K562 (cell line): ENCODE results near the gene DDHD1. TPM values are rescaled to one million over a fixed set of nuclear protein-coding genes. Genes with fewer than 3 reads are reported as not detected.

Experiments used
- ATAC-seq: fragments of 200-7000 bp; cut with Tn5 transposase; 3 replicates; pipeline ENCODE4 v1.9.1; 2020; ENCODE audit warnings: moderate library complexity
- BruUV-seq: library from RNA; stranded (reverse); fragments of 400-500 nt; replicated peaks from 2 replicates; lab custom pipeline; 2021; lab: Mats Ljungman, UMichigan
- CTCF ChIA-PET: fragments of 300-600 bp; formaldehyde crosslinking; extraction: SDS; loops from one replicate; lab custom pipeline; 2021; ENCODE audit warnings: low intra/inter-chr PET ratio; lab: Yijun Ruan, JAX
- POLR2A ChIA-PET: fragments of 300-600, 350-650 bp; sonication (Branson Sonifier 250); formaldehyde crosslinking; extraction: SDS; loops from one replicate; lab custom pipeline; 2021; ENCODE audit warnings: antibody characterized with exemption, inconsistent platforms; lab: Yijun Ruan, JAX
- DNase-seq, 4 experiments: peaks; one replicate each; pipeline versions ENCODE4 v3.0.0 to v3.0.0-alpha.2; 2011 to 2018; ENCODE audit warnings: low spot score in 3 of 4, mixed read lengths in 3 of 4; ENCODE audit errors: extremely low read depth in 1 of 4
- FAIRE-seq: peaks from 2 replicates; lab custom pipeline; 2011; peaks lifted over from hg19 to GRCh38; lab: Jason Lieb, UNC
- H2AFZ ChIP-seq: 2 replicates; pipeline ENCODE4 v1.6.0; 2011; ENCODE audit warnings: low read depth, low read length, control low read depth, inconsistent platforms
- H3K27ac ChIP-seq: fragments of 200-600 bp; 3 replicates; pipeline ENCODE4 v1.8.0; 2011; ENCODE audit warnings: low read depth, mild to moderate bottlenecking, control low read depth, inconsistent platforms, low read length, moderate library complexity, mixed read lengths; ENCODE audit errors: extremely low read depth
- H3K27me3 ChIP-seq, 2 experiments: fragments of 300-600 bp in 1 of 2; 2 replicates in 1 of 2; 3 replicates in 1 of 2; pipeline versions ENCODE4 v1.6.0 to v1.8.0; 2011; ENCODE audit warnings: inconsistent platforms in 2 of 2, low read length in 2 of 2, mild to moderate bottlenecking in 1 of 2, mixed read lengths in 1 of 2, moderate library complexity in 1 of 2; ENCODE audit not compliant: control insufficient read depth in 2 of 2, insufficient read depth in 2 of 2
- H3K36me3 ChIP-seq: fragments of 300-600 bp; 3 replicates; pipeline ENCODE4 v1.8.0; 2011; ENCODE audit warnings: mild to moderate bottlenecking, low read length, inconsistent platforms; ENCODE audit not compliant: control insufficient read depth, insufficient read depth
- H3K4me1 ChIP-seq, 2 experiments: fragments of 200-600 bp in 1 of 2; replicated peaks in 1 of 2; 2 replicates in 1 of 2; 3 replicates in 1 of 2; pipeline versions ENCODE4 v1.5.1 to v1.8.0; 2011; ENCODE audit warnings: inconsistent platforms in 2 of 2, low read length in 2 of 2, mild to moderate bottlenecking in 1 of 2, mixed read lengths in 1 of 2, moderate library complexity in 1 of 2; ENCODE audit not compliant: control insufficient read depth in 2 of 2, insufficient read depth in 2 of 2
- H3K4me2 ChIP-seq: 2 replicates; pipeline ENCODE4 v1.6.1; 2011; ENCODE audit warnings: low read length, control low read depth, inconsistent platforms, mixed read lengths; ENCODE audit not compliant: insufficient read depth
- H3K4me3 ChIP-seq: fragments of 200-600 bp; sonication (generic), shearing (Covaris generic); 2 replicates; pipeline ENCODE4 v1.5.1; 2016; ENCODE audit warnings: control low read depth, inconsistent platforms
- H3K79me2 ChIP-seq: fragments of 200-600 bp; 3 replicates; pipeline ENCODE4 v1.8.0; 2011; ENCODE audit warnings: low read length, inconsistent platforms; ENCODE audit not compliant: control insufficient read depth, insufficient read depth
- H3K9ac ChIP-seq, 2 experiments: 2 replicates each; pipeline versions ENCODE4 v1.6.0 to v1.6.1; 2011; ENCODE audit warnings: low read depth in 2 of 2, low read length in 2 of 2, control low read depth in 1 of 2, inconsistent platforms in 1 of 2, mild to moderate bottlenecking in 1 of 2, mixed read lengths in 1 of 2; ENCODE audit not compliant: insufficient read depth in 1 of 2
- H3K9me1 ChIP-seq: one replicate; pipeline ENCODE4 v1.6.0; 2011; ENCODE audit warnings: inconsistent platforms, mild to moderate bottlenecking, low read length, moderate library complexity; ENCODE audit not compliant: control insufficient read depth, insufficient read depth
- H3K9me3 ChIP-seq: replicated peaks from 2 replicates; pipeline ENCODE4 v1.5.1; 2011; ENCODE audit warnings: low read depth, low read length, inconsistent platforms; ENCODE audit not compliant: control insufficient read depth, insufficient read depth
- H4K20me1 ChIP-seq: replicated peaks from 2 replicates; pipeline ENCODE4 v1.6.1; 2011; ENCODE audit warnings: low read length, inconsistent platforms, mixed read lengths; ENCODE audit not compliant: control insufficient read depth, insufficient read depth
- HNRNPK ChIP-seq: fragments of 200-400 bp; formaldehyde crosslinking; IDR thresholded peaks from one replicate; pipeline ENCODE4 v1.6.1; 2018; ENCODE audit warnings: mild to moderate bottlenecking, low read depth, low read length; ENCODE audit not compliant: poor library complexity, severe bottlenecking
- WGBS: fragments of 100-300 bp; shearing (Covaris generic); methylation state at CpG from one replicate; pipeline ENCODE4 v1.1.6; 2016; ENCODE audit warnings: low coverage, mixed read lengths; ENCODE audit not compliant: insufficient coverage; ENCODE audit errors: missing lambda C conversion rate; 5-methylcytosine and 5-hydroxymethylcytosine counted together
- in situ Hi-C: fragments of 300-500 bp; cut with MboI; formaldehyde crosslinking; loops from 4 replicates; pipeline ENCODE4 v1.15.0; 2018; ENCODE audit warnings: inconsistent platforms, mixed read lengths
- intact Hi-C: fragments of 100-400 bp; cut with micrococcal nuclease; formaldehyde crosslinking; loops from 2 replicates; pipeline ENCODE4 v1.14.2; 2022
- polyA plus RNA-seq, 8 experiments: library from polyadenylated mRNA; depleted of rRNA in 4 of 8; stranded (reverse) in 5 of 8; unstranded in 3 of 8; fragments of >200 nt; fragmentation: Nextera tagmentation in 2 of 8; fragmentation: Illumina TruSeq in 1 of 8; extraction: Ambion mirVana in 2 of 8; extraction: Trizol in 1 of 8; gene quantifications; 2 replicates each; pipeline versions ENCODE4 v1.2.1 to v1.2.3, GENCODE V29; 2011 to 2014; ENCODE audit warnings: inconsistent platforms in 1 of 8, missing spikeins in 1 of 8
- total RNA-seq, 7 experiments: library from RNA; depleted of rRNA in 6 of 7; stranded (reverse); fragments of >200 nt in 6 of 7; fragmentation: Illumina TruSeq in 2 of 7; extraction: Trizol in 2 of 7; gene quantifications; 2 replicates each; pipeline versions ENCODE4 v1.2.1 to v1.2.3, GENCODE V29; 2011 to 2021; ENCODE audit warnings: low replicate concordance in 1 of 7
- TF ChIP-seq, protein P1 (sequence below), 2 experiments: fragments of 450-650 bp in 1 of 2; sonication (generic) in 1 of 2; formaldehyde crosslinking in 1 of 2; IDR thresholded peaks; 2 replicates each; pipeline versions ENCODE4 v1.7.1 to v1.9.0; 2016 to 2022; ENCODE audit warnings: inconsistent platforms in 1 of 2, mild to moderate bottlenecking in 1 of 2, missing genetic modification reagents in 1 of 2

The DDHD1 gene
- total and polyA plus RNA-seq, 9 of the 15 experiments (the other 6 are each of a cell fraction or from before 2014, with no cell fraction given) = 1.2 to 12.3 (median 5.0) TPM

DNA sequence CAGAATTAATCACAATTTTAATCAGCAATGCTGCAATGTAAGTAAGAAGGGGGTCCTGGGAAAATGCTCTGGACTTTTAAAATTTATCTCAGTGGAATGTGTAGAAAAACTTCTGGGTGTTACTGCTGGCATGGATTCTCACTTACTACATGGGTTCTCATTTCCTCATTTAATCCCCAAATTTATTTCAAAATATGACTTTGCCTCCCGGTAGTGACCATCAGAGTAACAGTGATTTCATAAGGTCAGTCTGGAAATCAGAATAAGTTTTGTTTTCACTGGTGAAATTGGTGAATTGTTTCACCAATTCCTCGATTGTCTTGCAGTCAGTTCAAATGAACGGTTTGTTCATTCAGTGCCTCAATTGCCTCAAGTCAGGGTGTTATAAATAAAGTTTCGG is 22.3 kb upstream of the DDHD1 start:
- no peak overlapping the region for H3K4me3 ChIP-seq
- in situ Hi-C loops = no loop called here
- no peaks in the 10 kb centered on the region for H3K9me3 ChIP-seq
- H3K36me3 ChIP-seq = no peaks in the 10 kb centered on the region
- no peaks in the 10 kb centered on the region for H4K20me1 ChIP-seq
- ATAC-seq (no peak), FAIRE-seq (no peak), DNase-seq (no peak)
- no peaks in the 10 kb centered on the region for H3K79me2 ChIP-seq
- CTCF ChIA-PET = no interaction called here
- no peak overlapping the region for H3K4me2 ChIP-seq
- no peaks in the 10 kb centered on the region for H3K9me1 ChIP-seq
- WGBS = 2% methylated on average over 4 of the region's 4 CpGs
- no peaks in the 10 kb centered on the region; a peak in 1 of 5 replicates for H3K27me3 ChIP-seq
- H3K4me1 ChIP-seq = no peaks in the 10 kb centered on the region
- H2AFZ ChIP-seq = no peak overlapping the region
- TF ChIP-seq, protein P1, sequence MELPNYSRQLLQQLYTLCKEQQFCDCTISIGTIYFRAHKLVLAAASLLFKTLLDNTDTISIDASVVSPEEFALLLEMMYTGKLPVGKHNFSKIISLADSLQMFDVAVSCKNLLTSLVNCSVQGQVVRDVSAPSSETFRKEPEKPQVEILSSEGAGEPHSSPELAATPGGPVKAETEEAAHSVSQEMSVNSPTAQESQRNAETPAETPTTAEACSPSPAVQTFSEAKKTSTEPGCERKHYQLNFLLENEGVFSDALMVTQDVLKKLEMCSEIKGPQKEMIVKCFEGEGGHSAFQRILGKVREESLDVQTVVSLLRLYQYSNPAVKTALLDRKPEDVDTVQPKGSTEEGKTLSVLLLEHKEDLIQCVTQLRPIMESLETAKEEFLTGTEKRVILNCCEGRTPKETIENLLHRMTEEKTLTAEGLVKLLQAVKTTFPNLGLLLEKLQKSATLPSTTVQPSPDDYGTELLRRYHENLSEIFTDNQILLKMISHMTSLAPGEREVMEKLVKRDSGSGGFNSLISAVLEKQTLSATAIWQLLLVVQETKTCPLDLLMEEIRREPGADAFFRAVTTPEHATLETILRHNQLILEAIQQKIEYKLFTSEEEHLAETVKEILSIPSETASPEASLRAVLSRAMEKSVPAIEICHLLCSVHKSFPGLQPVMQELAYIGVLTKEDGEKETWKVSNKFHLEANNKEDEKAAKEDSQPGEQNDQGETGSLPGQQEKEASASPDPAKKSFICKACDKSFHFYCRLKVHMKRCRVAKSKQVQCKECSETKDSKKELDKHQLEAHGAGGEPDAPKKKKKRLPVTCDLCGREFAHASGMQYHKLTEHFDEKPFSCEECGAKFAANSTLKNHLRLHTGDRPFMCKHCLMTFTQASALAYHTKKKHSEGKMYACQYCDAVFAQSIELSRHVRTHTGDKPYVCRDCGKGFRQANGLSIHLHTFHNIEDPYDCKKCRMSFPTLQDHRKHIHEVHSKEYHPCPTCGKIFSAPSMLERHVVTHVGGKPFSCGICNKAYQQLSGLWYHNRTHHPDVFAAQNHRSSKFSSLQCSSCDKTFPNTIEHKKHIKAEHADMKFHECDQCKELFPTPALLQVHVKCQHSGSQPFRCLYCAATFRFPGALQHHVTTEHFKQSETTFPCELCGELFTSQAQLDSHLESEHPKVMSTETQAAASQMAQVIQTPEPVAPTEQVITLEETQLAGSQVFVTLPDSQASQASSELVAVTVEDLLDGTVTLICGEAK (IDR thresholded peaks at IDR 0.05) = 0 out of 2 replicates have a peak, but pooled peaks have one; percentile 25
- TF ChIP-seq, protein P1 (CRISPR knock-in tag; IDR thresholded peaks at IDR 0.05) = no peak
- no peak for TF ChIP-seq HNRNPK
- TF ChIP-seq, all 486 proteins: peak for 1
- intact Hi-C loops = no loop called here
- no TSS peak for BruUV-seq
- Histone ChIP-seq H3K27ac (no peak overlapping the region), H3K9ac (no peak overlapping the region)
- POLR2A ChIA-PET = no interaction called here
